SK-N-MC (cell line): ENCODE data around the gene PAXX.

ENCODE experiments used
- EZH2 ChIP-seq: fragments of 200-600 bp; sonication (generic); IDR thresholded peaks from one replicate; pipeline ENCODE4 v1.6.1; 2017; ENCODE audit warnings: antibody characterized with exemption
- POLR2AphosphoS5 ChIP-seq: IDR thresholded peaks from 2 replicates; pipeline ENCODE4 v1.6.1; 2012; ENCODE audit warnings: mild to moderate bottlenecking, low read depth, low read length, borderline replicate concordance

- no peak for TF ChIP-seq EZH2
- no peak for TF ChIP-seq POLR2AphosphoS5
Measured at GRCh38 chr9:136942881-136943230, 49.4 kb upstream of the PAXX start.
